Naive thymus-derived CD4-positive, alpha-beta T cell (primary cell): ENCODE measurements around the gene RUBCN. TPM values are rescaled to one million over a fixed set of nuclear protein-coding genes. Genes with fewer than 3 reads are reported as not detected.
"Not testable (repeated sequence)": the region's sequence is repeated elsewhere in the genome, so short reads cannot be mapped to it uniquely, and the experiment has no call there.

ENCODE experiments used
- ATAC-seq: fragments of 150-1000 bp; cut with Tn5 transposase; 2 replicates; pipeline ENCODE4 v1.10.0; 2021; ENCODE audit warnings: mild to moderate bottlenecking, moderate library complexity
- CTCF ChIA-PET: fragments of 350-600 bp; sonication (Branson Sonifier 250); formaldehyde crosslinking; loops from one replicate; lab custom pipeline; 2021; ENCODE audit warnings: antibody characterized with exemption; lab: Charles Lee
- POLR2A ChIA-PET: fragments of 350-600 bp; sonication (Branson Sonifier 250); formaldehyde crosslinking; loops from one replicate; lab custom pipeline; 2021; ENCODE audit warnings: antibody characterized with exemption, inconsistent platforms; lab: Charles Lee
- DNase-seq, 9 donors: peaks; one replicate each; pipeline versions ENCODE4 v3.0.0 to v3.0.0-alpha.2; 2020 to 2022; ENCODE audit warnings: mixed read lengths in 1 of 9
- H3K27ac ChIP-seq: one replicate; pipeline ENCODE4 v1.7.0; 2013; ENCODE audit warnings: mild to moderate bottlenecking, low read depth, low read length, moderate library complexity
- H3K27me3 ChIP-seq, 2 donors: one replicate each; pipeline ENCODE4 v1.7.0; 2013; ENCODE audit warnings: low read length in 2 of 2, mild to moderate bottlenecking in 2 of 2, moderate library complexity in 2 of 2; ENCODE audit not compliant: control insufficient read depth in 2 of 2, insufficient read depth in 2 of 2
- H3K36me3 ChIP-seq, 3 experiments: 1 replicate in 2 of 3; 2 replicates in 1 of 3; pipeline ENCODE4 v1.7.0; 2013; ENCODE audit warnings: low read length in 3 of 3, mild to moderate bottlenecking in 3 of 3, moderate library complexity in 1 of 3; ENCODE audit not compliant: insufficient read depth in 3 of 3, control insufficient read depth in 2 of 3
- H3K4me1 ChIP-seq, 2 donors: one replicate each; pipeline ENCODE4 v1.7.0; 2013; ENCODE audit warnings: low read length in 2 of 2, mild to moderate bottlenecking in 2 of 2, moderate library complexity in 1 of 2; ENCODE audit not compliant: control insufficient read depth in 2 of 2, insufficient read depth in 2 of 2
- H3K4me3 ChIP-seq: 2 replicates; pipeline ENCODE4 v1.7.0; 2013; ENCODE audit warnings: mild to moderate bottlenecking, low read length
- H3K9me3 ChIP-seq, 3 experiments: 1 replicate in 2 of 3; 2 replicates in 1 of 3; pipeline ENCODE4 v1.7.0; 2013; ENCODE audit warnings: low read length in 3 of 3; ENCODE audit not compliant: control insufficient read depth in 2 of 3
- H3K27ac Mint-ChIP-seq, 9 donors: one replicate each; pipeline ENCODE4 v1.8.0; 2020 to 2022; ENCODE audit warnings: mixed read lengths in 9 of 9, mild to moderate bottlenecking in 8 of 9, moderate library complexity in 5 of 9, inconsistent platforms in 2 of 9
- H3K27me3 Mint-ChIP-seq, 5 donors: one replicate each; pipeline ENCODE4 v1.8.0; 2021 to 2022; ENCODE audit warnings: mixed read lengths in 5 of 5, mild to moderate bottlenecking in 1 of 5
- H3K36me3 Mint-ChIP-seq, 5 donors: one replicate each; pipeline ENCODE4 v1.8.0; 2020 to 2022; ENCODE audit warnings: mixed read lengths in 5 of 5, mild to moderate bottlenecking in 3 of 5, inconsistent platforms in 1 of 5
- H3K4me1 Mint-ChIP-seq, 7 donors: one replicate each; pipeline ENCODE4 v1.8.0; 2020 to 2022; ENCODE audit warnings: mixed read lengths in 7 of 7, mild to moderate bottlenecking in 3 of 7, inconsistent platforms in 1 of 7
- H3K4me3 Mint-ChIP-seq, 10 donors: one replicate each; pipeline ENCODE4 v1.8.0; 2020 to 2022; ENCODE audit warnings: mild to moderate bottlenecking in 10 of 10, mixed read lengths in 10 of 10, moderate library complexity in 6 of 10, inconsistent platforms in 2 of 10
- H3K9me3 Mint-ChIP-seq, 11 donors: one replicate each; pipeline ENCODE4 v1.8.0; 2020 to 2022; ENCODE audit warnings: mixed read lengths in 11 of 11, mild to moderate bottlenecking in 4 of 11, inconsistent platforms in 1 of 11, moderate library complexity in 1 of 11
- intact Hi-C, 2 donors: fragments of 100-400 bp; cut with micrococcal nuclease; formaldehyde crosslinking; loops; one replicate each; pipeline ENCODE4 v1.15.1; 2023
- polyA plus RNA-seq, 2 donors: library from polyadenylated mRNA; unstranded; fragments of 300-500 nt; fragmentation: Illumina TruSeq; gene quantifications; one replicate each; pipeline ENCODE4 v1.2.3, GENCODE V29; 2021
- total RNA-seq, 6 experiments: library from RNA in 5 of 6; stranded (reverse) in 5 of 6; gene quantifications; 1 replicate in 5 of 6; 2 replicates in 1 of 6; pipeline ENCODE4 v1.2.3 and lab custom pipeline; 2021 to 2026

The RUBCN gene
- total and polyA plus RNA-seq, 7 experiments from 2014 or later = 23.2 to 61.7 (median 45.7) TPM

- POLR2A ChIA-PET, H3K9me3 ChIP-seq, DNase-seq, H3K27ac ChIP-seq, H3K27me3 Mint-ChIP-seq, H3K4me1 Mint-ChIP-seq, H3K4me3 Mint-ChIP-seq, H3K27me3 ChIP-seq, H3K4me3 ChIP-seq, CTCF ChIA-PET, ATAC-seq, intact Hi-C loops, H3K4me1 ChIP-seq: not testable (repeated sequence)
- peak overlapping the region in 3 of 9 donors; percentile 49 to 60 (median 56) for H3K27ac Mint-ChIP-seq
- H3K36me3 Mint-ChIP-seq = peaks cover 5 to 41% (median 33%) of the 10 kb centered on the region in 5 donors
- H3K9me3 Mint-ChIP-seq = peaks cover 0 to 11% (median 2%) of the 10 kb centered on the region in 11 donors
- H3K36me3 ChIP-seq = peaks cover 4 to 47% (median 9%) of the 10 kb centered on the region in 3 experiments
Measured at GRCh38 chr3:197621478-197621877, 115.2 kb downstream of the RUBCN start.

Other genes starting within 250 kb of the RUBCN start
- gene BDH1, start 180.9 kb downstream of the RUBCN start, total RNA-seq = 100 to 1,000 TPM in 1 of 5 experiments, 10 to 100 TPM in 4; 31.3 to 105 (median 73.9) TPM
- 10 to 100 TPM; 32.6 to 39.5 TPM for gene BDH1, start 180.9 kb downstream of the RUBCN start, polyA plus RNA-seq
- 10 to 100 TPM; 45.6 to 63.4 (median 58.0) TPM for gene FYTTD1, start 13.0 kb upstream of the RUBCN start, total RNA-seq
- gene FYTTD1, start 13.0 kb upstream of the RUBCN start, polyA plus RNA-seq = 100 to 1,000 TPM in 1 of 2 donors, 10 to 100 TPM in 1; 81.0 to 102 TPM
- 10 to 100 TPM; 43.5 to 75.5 (median 68.5) TPM for gene LRCH3, start 54.4 kb upstream of the RUBCN start, total RNA-seq
- 10 to 100 TPM; 13.5 to 35.2 TPM for gene LRCH3, start 54.4 kb upstream of the RUBCN start, polyA plus RNA-seq
- 1,000 to 10,000 TPM; 1,070 to 2,246 (median 1,860) TPM for gene RPL35A, start 213.3 kb upstream of the RUBCN start, total RNA-seq
- gene RPL35A, start 213.3 kb upstream of the RUBCN start, polyA plus RNA-seq = 1,000 to 10,000 TPM; 2,099 to 2,760 TPM
- 10 to 100 TPM in 1 of 5 experiments, 1 to 10 TPM in 4; 4.2 to 10.9 (median 6.8) TPM for gene LMLN, start 223.3 kb upstream of the RUBCN start, total RNA-seq
- gene LMLN, start 223.3 kb upstream of the RUBCN start, polyA plus RNA-seq = 1 to 10 TPM; 1.5 to 2.5 TPM